Stimulated activated memory B cell treated with anti-CD40 and anti-IgM and Interleukin-4, amounts not matched to agents 10 μg/mL and 1 μg/mL and 100 μg/mL, for 72 hours (primary cell): ENCODE results near the gene TEX11.
"Not testable (repeated sequence)": the region's sequence is repeated elsewhere in the genome, so short reads cannot be mapped to it uniquely, and the experiment has no call there.

ENCODE experiments used
- ATAC-seq: fragments of 150-1000 bp; cut with Tn5 transposase; 2 replicates; pipeline ENCODE4 v1.10.0; 2021
- H3K27ac Mint-ChIP-seq: one replicate; pipeline ENCODE4 v1.8.0; 2022; ENCODE audit warnings: mild to moderate bottlenecking, mixed read lengths
- H3K27me3 Mint-ChIP-seq: one replicate; pipeline ENCODE4 v1.8.0; 2022; ENCODE audit warnings: mixed read lengths
- H3K36me3 Mint-ChIP-seq: one replicate; pipeline ENCODE4 v1.8.0; 2022; ENCODE audit warnings: mixed read lengths
- H3K4me1 Mint-ChIP-seq: one replicate; pipeline ENCODE4 v1.8.0; 2022; ENCODE audit warnings: mixed read lengths
- H3K4me3 Mint-ChIP-seq: one replicate; pipeline ENCODE4 v1.8.0; 2022; ENCODE audit warnings: mild to moderate bottlenecking, moderate library complexity, mixed read lengths
- H3K9me3 Mint-ChIP-seq: one replicate; pipeline ENCODE4 v1.8.0; 2022; ENCODE audit warnings: mixed read lengths

TEX11 gene

DNA sequence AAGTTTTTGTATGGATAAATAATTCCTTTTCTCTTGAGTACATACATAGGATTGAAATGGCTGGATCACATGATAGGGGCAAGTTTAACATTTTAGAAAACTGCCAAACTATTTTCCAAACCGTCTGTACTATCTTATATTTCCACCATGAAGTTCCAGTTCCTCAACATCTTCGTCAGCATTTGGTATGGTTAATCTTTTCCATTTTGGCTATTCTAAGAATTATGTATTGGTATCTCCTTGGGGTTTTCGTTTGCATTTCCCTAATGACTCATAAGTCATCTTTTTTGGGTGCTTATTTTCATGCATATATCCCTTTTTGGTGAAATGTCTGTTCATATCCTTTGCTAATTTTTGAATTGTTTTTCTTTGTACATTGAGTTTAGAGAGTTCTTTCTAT, 236.2 kb downstream of the TEX11 start:
- H3K36me3 Mint-ChIP-seq = no peaks in the 10 kb centered on the region
- ATAC-seq = no peak
- no peaks in the 10 kb centered on the region for H3K27me3 Mint-ChIP-seq
- no peak overlapping the region for H3K27ac Mint-ChIP-seq
- no peak overlapping the region for H3K4me3 Mint-ChIP-seq
- H3K9me3 Mint-ChIP-seq = peaks cover 2% of the 10 kb centered on the region
- no peaks in the 10 kb centered on the region for H3K4me1 Mint-ChIP-seq

DNA sequence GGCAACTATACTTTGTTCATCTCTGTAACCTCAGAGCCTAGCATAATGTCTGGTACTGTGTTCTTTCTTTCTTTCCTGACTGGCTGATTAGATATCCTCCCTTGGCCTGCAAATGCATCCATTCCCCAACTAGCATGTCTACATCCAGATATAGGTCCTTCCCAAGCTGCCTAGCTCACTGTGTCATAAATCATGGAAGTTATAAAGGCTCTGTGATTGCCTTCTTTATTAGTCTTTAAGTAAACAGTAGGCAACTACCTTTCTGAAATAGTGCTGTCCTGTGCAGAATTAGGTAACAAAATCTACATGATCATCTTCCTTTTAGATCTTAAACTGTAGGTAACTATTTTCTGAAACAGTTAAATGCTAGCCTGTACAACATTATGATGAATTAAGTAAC, 239.4 kb downstream of the TEX11 start:
- Mint-ChIP-seq H3K27ac (no peak overlapping the region), H3K36me3 (no peaks in the 10 kb centered on the region), H3K4me3 (no peak overlapping the region), H3K27me3 (no peaks in the 10 kb centered on the region), H3K4me1 (no peaks in the 10 kb centered on the region), H3K9me3 (peaks cover 2% of the 10 kb centered on the region)
- no peak for ATAC-seq

DNA sequence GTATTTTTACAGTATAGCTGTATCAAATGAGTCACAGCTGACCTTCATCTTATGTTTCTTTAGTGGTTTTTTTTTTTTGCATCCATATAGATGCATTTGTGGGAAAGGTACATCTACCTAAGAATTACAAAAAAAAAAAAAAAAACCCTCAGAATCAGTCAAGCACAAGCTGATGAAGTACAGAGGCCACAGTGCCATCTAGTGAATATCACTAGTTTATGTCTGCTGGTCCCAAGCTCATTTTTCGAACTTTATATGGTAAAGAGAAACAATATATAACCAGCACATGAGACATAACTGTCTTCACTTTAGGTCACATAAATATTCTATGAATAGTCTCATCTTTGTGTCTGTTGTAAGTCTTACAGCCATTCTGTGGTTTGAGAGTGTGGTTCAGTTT, 243.8 kb downstream of the TEX11 start:
- no peak for ATAC-seq
- Mint-ChIP-seq H3K4me1 (no peaks in the 10 kb centered on the region), H3K27ac (no peak overlapping the region), H3K4me3 (no peak overlapping the region), H3K9me3 (no peaks in the 10 kb centered on the region), H3K27me3 (no peaks in the 10 kb centered on the region), H3K36me3 (no peaks in the 10 kb centered on the region)

DNA sequence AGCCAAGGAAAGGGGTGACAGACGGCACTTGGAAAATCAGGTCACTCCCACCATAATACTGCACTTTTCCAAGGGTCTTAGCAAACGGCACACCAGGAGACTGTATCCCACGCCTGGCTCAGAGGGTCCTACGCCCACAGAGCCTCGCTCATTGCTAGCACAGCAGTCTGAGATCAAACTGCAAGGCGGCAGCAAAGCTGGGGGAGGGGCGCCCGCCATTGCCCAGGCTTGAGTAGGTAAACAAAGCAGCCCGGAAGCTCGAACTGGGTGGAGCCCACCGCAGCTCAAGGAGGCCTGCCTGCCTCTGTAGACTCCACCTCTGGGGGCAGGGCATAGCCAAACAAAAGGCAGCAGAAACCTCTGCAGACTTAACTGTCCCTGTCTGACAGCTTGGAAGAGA, 247.4 kb downstream of the TEX11 start:
- H3K4me3 Mint-ChIP-seq, H3K9me3 Mint-ChIP-seq, H3K4me1 Mint-ChIP-seq, H3K27me3 Mint-ChIP-seq, H3K36me3 Mint-ChIP-seq, ATAC-seq, H3K27ac Mint-ChIP-seq: not testable (repeated sequence)

DNA sequence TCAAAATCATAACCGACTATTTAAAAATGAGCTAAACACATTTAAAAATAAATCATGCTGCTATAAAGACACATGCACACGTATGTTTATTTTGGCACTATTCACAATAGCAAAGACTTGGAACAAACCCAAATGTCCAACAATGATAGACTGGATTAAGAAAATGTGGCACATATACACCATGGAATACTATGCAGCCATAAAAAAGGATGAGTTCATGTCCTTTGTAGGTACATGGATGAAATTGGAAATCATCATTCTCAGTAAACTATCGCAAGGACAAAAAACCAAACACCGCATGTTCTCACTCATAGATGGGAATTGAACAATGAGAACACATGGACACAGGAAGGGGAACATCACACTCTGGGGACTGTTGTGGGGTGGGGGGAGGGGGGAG, 251.0 kb downstream of the TEX11 start:
- not testable (repeated sequence) for H3K27ac Mint-ChIP-seq, H3K9me3 Mint-ChIP-seq

DNA sequence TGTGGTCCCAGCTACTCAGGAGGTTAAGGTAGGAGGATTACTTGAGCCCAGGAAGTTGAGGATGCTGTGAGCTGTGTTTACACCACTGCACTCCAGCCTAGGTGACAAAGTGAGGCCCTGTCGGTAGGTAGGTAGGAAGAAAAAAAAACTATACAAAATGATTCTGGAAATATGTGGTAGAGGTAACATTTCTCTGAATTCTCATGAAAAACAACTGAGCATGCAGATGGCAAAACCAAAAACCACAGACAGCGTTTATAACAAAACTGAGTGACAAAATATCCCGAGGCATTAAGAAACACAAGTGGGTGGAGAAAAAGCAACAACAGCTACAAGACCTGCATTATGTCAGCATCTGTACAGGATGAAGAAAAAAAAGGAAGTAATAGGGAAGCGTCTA, 252.2 kb downstream of the TEX11 start:
- H3K4me1 Mint-ChIP-seq = no peaks in the 10 kb centered on the region
- no peaks in the 10 kb centered on the region for H3K9me3 Mint-ChIP-seq
- H3K4me3 Mint-ChIP-seq = no peak overlapping the region
- H3K36me3 Mint-ChIP-seq = no peaks in the 10 kb centered on the region
- ATAC-seq = no peak
- H3K27ac Mint-ChIP-seq = no peak overlapping the region
- no peaks in the 10 kb centered on the region for H3K27me3 Mint-ChIP-seq

More for the DNA sequence above, 251.0 kb downstream of the TEX11 start:
- H3K4me1 Mint-ChIP-seq, H3K27me3 Mint-ChIP-seq, H3K36me3 Mint-ChIP-seq, H3K4me3 Mint-ChIP-seq, ATAC-seq: not testable (repeated sequence)

DNA sequence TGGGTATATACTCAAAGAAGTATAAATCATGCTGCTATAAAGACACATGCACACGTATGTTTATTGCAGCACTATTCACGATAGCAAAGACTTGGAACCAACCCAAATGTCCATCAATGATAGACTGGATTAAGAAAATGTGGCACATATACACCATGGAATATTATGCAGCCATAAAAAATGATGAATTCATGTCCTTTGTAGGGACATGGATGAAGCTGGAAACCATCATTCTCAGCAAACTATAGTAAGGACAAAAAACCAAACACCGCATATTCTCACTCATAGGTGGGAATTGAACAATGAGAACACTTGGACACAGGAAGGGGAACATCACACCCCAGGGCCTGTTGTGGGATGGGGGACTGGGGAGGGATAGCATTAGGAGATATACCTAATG, 260.6 kb downstream of the TEX11 start:
- H3K27ac Mint-ChIP-seq, H3K4me1 Mint-ChIP-seq, H3K27me3 Mint-ChIP-seq, H3K36me3 Mint-ChIP-seq, H3K4me3 Mint-ChIP-seq, H3K9me3 Mint-ChIP-seq, ATAC-seq: not testable (repeated sequence)

DNA sequence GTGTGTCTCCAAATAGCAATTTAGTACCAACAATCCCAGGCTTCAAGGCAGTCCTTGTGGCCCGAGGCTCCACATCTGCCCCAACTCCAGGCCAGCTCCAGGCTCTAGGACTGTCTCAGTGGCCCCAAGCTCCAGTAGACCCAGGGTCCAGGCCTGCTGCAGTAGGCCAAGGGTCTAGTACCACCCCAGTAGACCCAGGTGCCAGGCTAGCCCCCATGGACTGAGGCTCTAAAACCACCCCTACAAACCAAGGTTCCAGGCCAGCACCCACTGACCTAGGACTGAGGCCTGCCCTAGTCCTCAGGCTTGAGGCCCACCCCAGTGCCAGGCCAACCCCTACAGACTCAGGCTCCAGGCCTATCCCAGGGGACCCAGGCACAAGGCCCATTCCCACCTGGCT, 272.3 kb downstream of the TEX11 start:
- H3K4me3 Mint-ChIP-seq = no peak overlapping the region
- no peaks in the 10 kb centered on the region for H3K36me3 Mint-ChIP-seq
- no peaks in the 10 kb centered on the region for H3K27me3 Mint-ChIP-seq
- no peaks in the 10 kb centered on the region for H3K4me1 Mint-ChIP-seq
- no peak for ATAC-seq
- H3K27ac Mint-ChIP-seq = no peak overlapping the region
- H3K9me3 Mint-ChIP-seq = no peaks in the 10 kb centered on the region

DNA sequence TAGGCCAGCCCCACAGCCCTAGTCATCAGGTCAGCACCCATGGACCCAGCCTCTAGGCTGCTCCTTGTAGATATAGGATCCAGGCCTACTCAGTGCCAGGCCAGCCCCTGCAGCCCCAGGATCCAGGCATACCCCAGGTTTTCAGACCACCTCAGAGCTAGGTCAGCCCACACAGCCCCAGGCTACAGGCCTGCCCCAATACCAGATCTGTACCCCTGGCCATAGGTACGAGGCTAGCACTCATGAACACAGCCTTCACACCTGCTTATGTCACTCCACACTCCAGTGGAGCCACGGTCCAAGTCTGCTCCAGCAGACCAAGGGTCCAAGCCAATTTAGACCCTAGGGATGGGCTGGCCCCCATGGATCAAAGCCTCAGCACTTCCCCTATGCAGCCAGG, 272.8 kb downstream of the TEX11 start:
- no peaks in the 10 kb centered on the region for H3K36me3 Mint-ChIP-seq
- H3K4me1 Mint-ChIP-seq = no peaks in the 10 kb centered on the region
- H3K27me3 Mint-ChIP-seq = no peaks in the 10 kb centered on the region
- no peak for ATAC-seq
- H3K4me3 Mint-ChIP-seq = no peak overlapping the region
- no peaks in the 10 kb centered on the region for H3K9me3 Mint-ChIP-seq
- no peak overlapping the region for H3K27ac Mint-ChIP-seq

DNA sequence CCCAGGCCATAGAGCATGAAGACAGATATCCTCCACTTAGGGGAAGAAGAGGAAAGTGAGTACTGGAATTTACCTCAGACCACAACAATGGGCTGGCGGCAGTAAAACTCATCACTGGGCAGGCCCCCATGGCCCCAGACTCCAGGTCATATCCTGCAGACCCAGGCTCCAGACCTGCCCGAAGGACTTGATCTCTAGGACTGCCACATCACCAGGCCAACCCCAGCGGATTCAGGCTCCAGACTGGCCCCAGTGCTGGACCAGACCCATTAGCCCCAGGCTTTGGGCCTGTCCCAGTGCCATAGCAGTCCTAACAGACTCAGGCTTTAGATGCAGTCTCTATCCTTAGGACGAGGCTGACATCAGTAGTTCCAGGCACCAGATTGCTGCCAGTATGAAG, 273.3 kb downstream of the TEX11 start:
- H3K4me3 Mint-ChIP-seq = no peak overlapping the region
- ATAC-seq = no peak
- no peak overlapping the region for H3K27ac Mint-ChIP-seq
- H3K4me1 Mint-ChIP-seq = no peaks in the 10 kb centered on the region
- H3K9me3 Mint-ChIP-seq = no peaks in the 10 kb centered on the region
- no peaks in the 10 kb centered on the region for H3K36me3 Mint-ChIP-seq
- no peaks in the 10 kb centered on the region for H3K27me3 Mint-ChIP-seq

DNA sequence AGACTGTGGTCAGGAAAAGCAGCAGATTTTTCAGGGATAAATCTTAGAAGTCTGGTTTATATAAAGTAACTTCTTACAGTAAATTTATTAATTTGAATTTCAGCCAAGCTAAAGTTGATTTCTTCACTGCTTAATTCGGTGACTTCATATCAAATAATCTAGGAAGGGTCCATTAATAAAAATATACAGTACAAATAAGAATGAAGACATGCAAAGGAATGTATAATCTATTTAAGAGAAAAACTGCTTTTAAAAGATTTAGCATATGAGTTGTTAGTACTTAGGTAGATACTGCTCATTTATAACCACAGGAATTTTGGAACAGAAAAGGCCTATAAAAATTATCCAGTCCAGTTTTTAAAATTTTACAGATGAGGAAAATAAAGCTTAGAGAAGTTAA, 286.8 kb downstream of the TEX11 start:
- no peak for ATAC-seq
- Mint-ChIP-seq H3K4me1 (no peaks in the 10 kb centered on the region), H3K27ac (no peak overlapping the region), H3K4me3 (no peak overlapping the region), H3K36me3 (no peaks in the 10 kb centered on the region), H3K27me3 (peaks cover 18% of the 10 kb centered on the region), H3K9me3 (no peaks in the 10 kb centered on the region)

DNA sequence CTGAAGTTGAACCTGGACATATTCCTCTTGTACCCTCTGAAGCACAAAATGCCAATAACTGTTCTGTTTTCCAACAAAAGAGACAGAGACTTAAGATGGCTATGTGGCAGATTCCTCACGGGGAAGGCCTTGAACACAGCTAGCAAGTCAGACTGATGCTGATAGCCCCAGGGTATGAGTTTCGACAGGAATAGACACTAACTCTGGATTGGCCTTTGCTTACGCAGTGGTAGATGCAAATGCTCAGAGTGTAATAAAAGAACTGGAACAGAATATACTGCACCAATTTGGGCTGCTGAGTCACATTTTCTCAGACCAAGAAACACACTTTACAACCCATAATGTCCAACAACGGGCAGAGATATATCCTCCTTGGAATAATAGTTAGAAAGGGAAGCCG, 290.0 kb downstream of the TEX11 start:
- no peaks in the 10 kb centered on the region for H3K36me3 Mint-ChIP-seq
- no peak overlapping the region for H3K4me3 Mint-ChIP-seq
- no peak overlapping the region for H3K27ac Mint-ChIP-seq
- H3K27me3 Mint-ChIP-seq = peaks cover 10% of the 10 kb centered on the region
- H3K4me1 Mint-ChIP-seq = no peaks in the 10 kb centered on the region
- no peak for ATAC-seq
- H3K9me3 Mint-ChIP-seq = no peaks in the 10 kb centered on the region

DNA sequence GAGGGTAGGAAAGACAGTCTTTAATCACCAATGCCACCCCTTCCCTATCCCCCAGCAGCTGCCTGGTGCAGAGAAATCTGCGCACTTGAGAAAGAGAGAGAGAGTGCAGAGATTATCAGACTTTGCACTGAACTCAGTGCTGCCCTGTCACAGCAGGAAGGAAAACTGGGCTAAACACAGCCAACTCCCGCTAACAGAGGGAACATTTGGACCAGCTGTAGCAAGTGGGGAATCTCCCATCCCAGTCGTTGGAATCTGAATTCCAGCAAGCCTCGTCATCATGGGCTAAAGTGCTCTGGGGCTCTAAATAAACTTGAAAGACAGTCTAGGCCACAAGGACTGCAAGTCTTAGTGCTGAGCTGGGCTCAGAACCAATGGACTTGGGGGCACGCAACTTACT, 295.2 kb downstream of the TEX11 start:
- no peaks in the 10 kb centered on the region for H3K9me3 Mint-ChIP-seq
- ATAC-seq = no peak
- peaks cover 20% of the 10 kb centered on the region for H3K27me3 Mint-ChIP-seq
- no peaks in the 10 kb centered on the region for H3K36me3 Mint-ChIP-seq
- H3K4me3 Mint-ChIP-seq = no peak overlapping the region
- no peak overlapping the region for H3K27ac Mint-ChIP-seq
- H3K4me1 Mint-ChIP-seq = no peaks in the 10 kb centered on the region

DNA sequence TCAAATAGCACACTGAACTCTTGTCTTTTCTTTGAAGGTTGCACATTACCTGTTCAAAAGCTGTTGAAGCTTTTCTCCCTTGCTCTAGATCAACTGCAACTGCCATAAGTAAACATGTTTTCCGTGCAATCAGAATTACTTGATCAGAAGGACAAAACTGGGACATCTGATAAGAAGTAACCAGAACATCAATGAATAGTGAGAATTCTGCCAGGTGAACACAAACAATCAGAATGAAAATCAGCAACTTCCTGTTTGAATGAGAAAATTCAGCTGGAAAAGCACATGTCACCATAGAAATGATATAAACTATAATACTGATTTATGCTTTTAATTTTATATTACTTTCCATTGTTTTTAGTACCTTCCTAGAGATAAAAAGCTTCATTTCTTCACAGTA, 303.2 kb downstream of the TEX11 start:
- Mint-ChIP-seq H3K36me3 (no peaks in the 10 kb centered on the region), H3K27me3 (peaks cover 11% of the 10 kb centered on the region), H3K27ac (no peak overlapping the region), H3K4me3 (no peak overlapping the region), H3K4me1 (no peaks in the 10 kb centered on the region), H3K9me3 (no peaks in the 10 kb centered on the region)
- no peak for ATAC-seq

DNA sequence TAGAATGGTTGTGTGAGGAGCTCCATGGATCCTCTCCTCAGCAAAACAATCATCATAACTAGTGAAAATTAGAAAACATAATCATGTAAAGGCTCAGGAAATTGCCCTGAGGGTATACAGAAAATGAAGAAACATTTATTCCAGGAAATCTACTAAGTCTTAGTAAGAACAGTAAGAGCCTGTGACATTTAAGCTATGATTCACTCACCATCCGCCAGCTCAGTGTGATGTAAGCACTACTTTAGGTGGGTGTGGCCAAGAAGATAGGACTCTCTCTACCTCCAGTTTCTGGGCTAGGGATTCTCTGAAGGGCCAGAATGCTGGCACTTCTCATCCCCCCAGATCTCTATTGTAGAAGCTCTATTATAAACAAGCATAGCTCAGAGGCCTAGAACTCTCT, 316.4 kb downstream of the TEX11 start:
- no peak overlapping the region for H3K27ac Mint-ChIP-seq

DNA sequence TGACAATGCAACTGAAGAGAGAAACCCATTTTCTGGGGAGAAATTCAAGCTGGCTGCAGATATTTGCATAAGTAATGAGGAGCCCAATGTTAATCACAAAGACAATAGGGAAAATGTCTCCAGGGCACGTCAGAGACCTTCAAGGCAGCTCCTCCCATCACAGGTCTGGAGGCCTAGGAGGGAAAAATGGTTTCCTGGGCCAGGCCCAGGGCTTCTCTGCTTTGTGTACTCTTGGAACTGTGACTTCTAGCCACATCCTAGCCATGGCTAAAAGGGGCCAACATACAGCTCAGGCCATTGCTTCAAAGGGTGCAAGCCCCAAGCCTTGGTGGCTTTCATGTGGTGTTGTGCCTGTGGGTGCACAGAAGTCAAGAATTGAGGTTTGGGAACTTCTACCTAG, 321.4 kb downstream of the TEX11 start:
- H3K27ac Mint-ChIP-seq, H3K27me3 Mint-ChIP-seq, ATAC-seq, H3K4me3 Mint-ChIP-seq, H3K4me1 Mint-ChIP-seq, H3K9me3 Mint-ChIP-seq, H3K36me3 Mint-ChIP-seq: not testable (repeated sequence)

More for the DNA sequence above, 316.4 kb downstream of the TEX11 start:
- Mint-ChIP-seq H3K36me3 (no peaks in the 10 kb centered on the region), H3K9me3 (peaks cover 10% of the 10 kb centered on the region), H3K4me1 (no peaks in the 10 kb centered on the region), H3K27me3 (peaks cover 6% of the 10 kb centered on the region), H3K4me3 (no peak overlapping the region)
- ATAC-seq = no peak

DNA sequence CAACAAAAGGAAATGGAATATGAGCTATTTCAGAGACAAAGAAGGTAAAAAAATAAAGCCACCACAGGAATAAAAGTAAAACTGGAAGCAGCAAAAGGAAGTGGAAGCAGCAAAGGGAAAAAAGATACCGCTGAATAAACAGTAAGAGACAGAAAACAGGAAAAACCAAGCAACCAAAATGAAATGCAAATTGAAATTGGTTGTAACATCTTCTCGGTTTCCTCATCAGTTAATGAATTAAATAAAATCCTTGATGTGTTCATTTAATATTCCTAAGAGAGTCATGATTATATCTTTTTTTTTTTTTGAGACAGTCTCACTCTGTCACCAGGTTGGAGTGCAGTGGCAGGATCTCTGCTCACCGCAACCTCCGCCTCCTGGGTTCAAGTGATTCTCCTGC, 331.1 kb downstream of the TEX11 start:
- Mint-ChIP-seq H3K4me1 (no peaks in the 10 kb centered on the region), H3K27ac (no peak overlapping the region), H3K27me3 (no peaks in the 10 kb centered on the region), H3K9me3 (peaks cover 10% of the 10 kb centered on the region), H3K36me3 (no peaks in the 10 kb centered on the region), H3K4me3 (no peak overlapping the region)
- ATAC-seq = no peak
